H54 (cell line): ENCODE measurements around the gene ODAM.
"Not testable (repeated sequence)": the region's sequence is repeated elsewhere in the genome, so short reads cannot be mapped to it uniquely, and the experiment has no call there.

Experiments
- DNase-seq: peaks from one replicate; pipeline ENCODE4 v3.0.0; 2011; ENCODE audit warnings: low spot score, mixed read lengths; ENCODE audit not compliant: insufficient read length
- FAIRE-seq: peaks from 3 replicates; lab custom pipeline; 2011; peaks lifted over from hg19 to GRCh38; lab: Jason Lieb, UNC
- POLR2A ChIP-seq: IDR thresholded peaks from 2 replicates; pipeline ENCODE4 v1.6.1; 2011; ENCODE audit warnings: low read depth, mild to moderate bottlenecking, low read length

ODAM gene

GRCh38 chr4:70191647-70192046 is 3.9 kb upstream of the ODAM start:
- no peak for TF ChIP-seq POLR2A
- FAIRE-seq (no peak), DNase-seq (no peak)

GRCh38 chr4:70192895-70193294 is 2.6 kb upstream of the ODAM start:
- no peak for TF ChIP-seq POLR2A
- DNase-seq (no peak), FAIRE-seq (no peak)

- DNase-seq (no peak), FAIRE-seq (no peak)
- no peak for TF ChIP-seq POLR2A
Observed at GRCh38 chr4:70196857-70197256, 1.3 kb downstream of the ODAM start.

- FAIRE-seq (no peak), DNase-seq (no peak)
- no peak for TF ChIP-seq POLR2A
Observed at GRCh38 chr4:70197842-70198241, 2.3 kb downstream of the ODAM start.

DNA sequence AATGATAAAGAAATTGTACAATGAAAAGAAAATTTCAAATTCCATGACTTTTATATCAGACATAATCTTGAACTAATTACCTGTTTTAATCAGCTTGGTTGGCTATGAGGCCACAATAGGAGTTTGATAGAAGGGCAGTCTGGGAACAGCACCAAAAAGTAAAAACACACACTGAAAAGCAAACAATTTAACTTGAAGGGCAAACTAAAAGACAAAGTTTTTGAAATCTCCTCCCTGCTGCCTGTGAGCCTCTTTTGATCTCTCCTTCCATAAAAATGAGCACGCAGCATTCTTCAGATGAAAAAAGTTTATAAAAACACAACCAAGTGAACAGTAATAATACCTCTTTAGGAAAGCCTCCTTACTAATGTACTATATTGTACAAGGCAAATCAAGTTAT is 8.1 kb downstream of the ODAM start:
- no peak for DNase-seq
- FAIRE-seq = no peak
- TF ChIP-seq POLR2A = no peak

GRCh38 chr4:70212752-70213151 is 17.2 kb downstream of the ODAM start:
- DNase-seq, FAIRE-seq: not testable (repeated sequence)

GRCh38 chr4:70216109-70216508 is 20.6 kb downstream of the ODAM start:
- FAIRE-seq, DNase-seq: not testable (repeated sequence)

DNA sequence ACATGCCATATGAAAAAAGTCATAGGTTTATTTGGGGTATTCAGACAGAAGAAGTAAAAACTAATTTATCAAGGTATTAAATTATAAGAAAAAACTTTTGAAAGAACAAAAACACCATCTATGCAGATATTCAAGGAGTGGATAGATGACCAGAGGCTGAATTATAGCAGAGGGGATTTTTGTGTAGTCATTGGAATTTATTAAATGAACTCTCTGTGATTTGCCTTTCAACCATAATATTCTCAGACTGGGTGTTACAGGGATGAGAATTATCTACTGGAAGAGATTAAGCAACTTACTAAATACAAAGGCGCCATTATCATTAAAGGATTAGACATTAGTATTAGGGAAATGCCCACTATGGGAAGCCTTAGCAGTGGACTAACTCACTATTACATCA is 21.0 kb downstream of the ODAM start:
- FAIRE-seq, DNase-seq: not testable (repeated sequence)

- not testable (repeated sequence) for FAIRE-seq, DNase-seq
Observed at GRCh38 chr4:70221389-70221788, 25.9 kb downstream of the ODAM start.

DNA sequence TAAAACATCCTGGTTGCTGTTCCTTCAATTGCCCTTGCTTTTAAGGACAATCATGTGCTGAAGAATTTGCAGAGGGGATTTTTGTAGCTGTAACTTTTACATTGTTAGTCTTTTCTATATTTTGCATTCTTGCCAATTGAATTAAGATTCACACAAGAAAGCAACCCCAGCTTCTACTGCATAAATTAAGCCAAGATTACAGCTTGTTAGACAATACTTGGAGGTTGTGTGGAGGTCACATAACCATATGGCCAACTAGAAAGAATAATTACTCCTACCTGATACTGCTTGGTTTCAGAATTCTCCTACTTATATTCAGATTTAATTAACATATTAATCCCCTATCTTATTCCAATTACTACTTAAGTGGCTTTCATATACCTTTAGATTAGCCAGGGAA is 26.3 kb downstream of the ODAM start:
- DNase-seq, FAIRE-seq: not testable (repeated sequence)

DNA sequence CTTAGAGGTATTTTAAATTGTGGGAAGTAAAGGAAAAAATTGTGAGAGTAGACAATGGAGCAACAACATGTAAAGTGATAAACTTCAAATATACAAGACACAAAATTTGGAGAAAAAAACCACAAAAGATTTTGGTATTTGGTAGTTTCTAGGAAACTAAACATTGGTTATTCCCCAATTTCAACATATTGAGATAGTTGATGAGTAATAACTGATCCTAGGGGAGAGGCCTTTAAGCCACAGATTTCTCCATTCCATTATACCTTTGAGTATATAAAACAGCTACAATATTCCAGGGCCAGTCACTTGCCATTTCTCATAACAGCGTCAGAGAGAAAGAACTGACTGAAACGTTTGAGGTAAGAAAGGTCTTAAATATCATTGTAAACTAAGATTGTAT is 30.3 kb downstream of the ODAM start, which contains the start of gene FDCSP:
Gene FDCSP (plus strand): TSS at position 301 of the 400 bp plus-strand sequence. CDS start 5,071 bp downstream, outside the sequence.
- DNase-seq = no peak
- FAIRE-seq = no peak

GRCh38 chr4:70236125-70236524 is 40.6 kb downstream of the ODAM start:
- DNase-seq = no peak
- no peak for TF ChIP-seq POLR2A
- FAIRE-seq = no peak

More for the DNA sequence above, 30.3 kb downstream of the ODAM start, which contains the start of gene FDCSP:
- TF ChIP-seq POLR2A = no peak

DNA sequence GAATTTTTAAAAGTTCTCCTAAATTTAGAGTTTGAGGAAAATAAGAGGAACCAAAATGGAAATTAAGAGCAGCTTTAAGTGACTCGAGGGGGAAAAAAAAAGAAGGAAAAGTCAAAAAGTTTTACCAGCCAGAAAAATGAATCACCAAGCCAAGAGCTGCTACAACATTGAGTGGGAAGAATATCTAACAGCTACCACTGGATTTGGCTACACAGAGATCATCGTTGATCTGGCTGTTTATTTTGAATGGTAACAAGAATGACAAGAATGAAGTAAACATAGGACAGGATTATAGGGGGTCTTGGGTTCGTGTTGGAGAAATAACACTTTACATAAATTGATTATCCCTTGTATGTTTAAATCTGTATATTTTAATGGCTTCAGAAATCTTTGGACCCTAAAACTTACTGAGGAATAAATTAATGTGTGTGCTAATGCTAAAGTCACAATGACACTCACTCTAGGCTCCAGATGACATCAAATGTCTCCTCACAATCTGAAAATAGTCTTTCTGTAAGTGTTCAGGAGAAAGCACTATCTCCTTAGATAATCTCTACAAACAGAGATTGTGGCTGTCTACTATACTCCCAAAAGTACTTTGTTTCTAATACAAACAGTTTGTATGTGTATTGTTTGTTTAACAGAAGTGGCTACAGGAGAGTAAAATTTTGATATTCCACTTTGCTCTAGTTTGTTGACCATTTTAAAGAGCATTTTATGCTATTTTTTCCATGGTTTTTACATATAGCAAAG is 43.8 kb downstream of the ODAM start:
- DNase-seq (no peak), FAIRE-seq (no peak)
- no peak for TF ChIP-seq POLR2A

DNA sequence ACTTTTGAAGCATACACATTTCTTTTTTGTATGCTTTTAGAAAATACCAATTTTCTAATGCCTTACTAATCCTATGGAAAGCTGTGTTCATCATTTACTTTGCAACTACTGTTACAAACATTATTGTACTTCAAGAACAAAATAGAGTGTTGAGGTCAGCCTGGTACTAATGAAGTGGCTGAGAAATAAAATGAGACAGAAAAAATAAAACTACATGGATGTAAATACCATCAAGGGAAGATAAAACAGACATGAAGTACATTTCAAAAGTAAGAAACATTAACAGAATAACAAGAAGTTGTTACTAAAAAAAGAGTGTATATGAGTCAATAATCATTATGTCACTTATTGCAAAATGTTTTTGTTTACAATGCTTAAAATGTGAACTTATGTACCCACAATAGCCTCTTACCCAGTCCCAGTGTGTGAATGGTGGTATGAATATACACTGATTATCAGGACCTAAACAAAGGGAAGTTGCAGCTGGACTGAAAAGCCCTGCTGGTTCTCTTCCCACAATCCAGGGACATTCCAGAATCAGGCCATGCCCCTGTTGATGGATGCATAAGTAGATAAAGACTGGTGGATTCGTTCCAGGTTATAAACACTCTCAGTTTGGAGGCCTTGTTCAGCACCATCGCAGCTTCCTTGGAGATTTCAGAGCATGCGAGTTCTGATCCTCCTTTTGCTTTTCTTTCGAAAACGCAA is 44.5 kb downstream of the ODAM start:
- DNase-seq = no peak
- no peak for FAIRE-seq
- TF ChIP-seq POLR2A = no peak

GRCh38 chr4:70242297-70242696 is 46.8 kb downstream of the ODAM start, which contains the start of gene CSN3:
TSS of gene CSN3 (plus strand) at chr4:70242597. CDS start at chr4:70244820, 2,223 bp downstream.
- not testable (repeated sequence) for FAIRE-seq, DNase-seq
